Coronary artery (tissue), 2 donors: ENCODE results near the gene MLN.

Experiments
- DNase-seq: peaks from one replicate; pipeline ENCODE4 v3.0.0-alpha.2; 2017; ENCODE audit warnings: low spot score
- H3K27ac ChIP-seq, 2 donors: fragments of 200-600 bp; sonication (generic); one replicate each; pipeline ENCODE4 v1.5.1; 2016 to 2019
- H3K4me3 ChIP-seq: fragments of 200-600 bp; sonication (generic); 2 replicates; pipeline ENCODE4 v1.5.1; 2016; ENCODE audit warnings: mild to moderate bottlenecking, moderate library complexity
- TF ChIP-seq, protein P1 (sequence below): fragments of 200-600 bp; sonication (generic); IDR thresholded peaks from one replicate; pipeline ENCODE4 v1.5.1; 2019; ENCODE audit warnings: antibody characterized with exemption

Gene MLN

GRCh38 chr6:33813246-33813904, 9.6 kb upstream of the MLN start:
- no peak overlapping the region for H3K27ac ChIP-seq
- TF ChIP-seq, protein P1, sequence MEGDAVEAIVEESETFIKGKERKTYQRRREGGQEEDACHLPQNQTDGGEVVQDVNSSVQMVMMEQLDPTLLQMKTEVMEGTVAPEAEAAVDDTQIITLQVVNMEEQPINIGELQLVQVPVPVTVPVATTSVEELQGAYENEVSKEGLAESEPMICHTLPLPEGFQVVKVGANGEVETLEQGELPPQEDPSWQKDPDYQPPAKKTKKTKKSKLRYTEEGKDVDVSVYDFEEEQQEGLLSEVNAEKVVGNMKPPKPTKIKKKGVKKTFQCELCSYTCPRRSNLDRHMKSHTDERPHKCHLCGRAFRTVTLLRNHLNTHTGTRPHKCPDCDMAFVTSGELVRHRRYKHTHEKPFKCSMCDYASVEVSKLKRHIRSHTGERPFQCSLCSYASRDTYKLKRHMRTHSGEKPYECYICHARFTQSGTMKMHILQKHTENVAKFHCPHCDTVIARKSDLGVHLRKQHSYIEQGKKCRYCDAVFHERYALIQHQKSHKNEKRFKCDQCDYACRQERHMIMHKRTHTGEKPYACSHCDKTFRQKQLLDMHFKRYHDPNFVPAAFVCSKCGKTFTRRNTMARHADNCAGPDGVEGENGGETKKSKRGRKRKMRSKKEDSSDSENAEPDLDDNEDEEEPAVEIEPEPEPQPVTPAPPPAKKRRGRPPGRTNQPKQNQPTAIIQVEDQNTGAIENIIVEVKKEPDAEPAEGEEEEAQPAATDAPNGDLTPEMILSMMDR, result no peak
- H3K4me3 ChIP-seq, result no peak overlapping the region
- DNase-seq, result no peak

DNA sequence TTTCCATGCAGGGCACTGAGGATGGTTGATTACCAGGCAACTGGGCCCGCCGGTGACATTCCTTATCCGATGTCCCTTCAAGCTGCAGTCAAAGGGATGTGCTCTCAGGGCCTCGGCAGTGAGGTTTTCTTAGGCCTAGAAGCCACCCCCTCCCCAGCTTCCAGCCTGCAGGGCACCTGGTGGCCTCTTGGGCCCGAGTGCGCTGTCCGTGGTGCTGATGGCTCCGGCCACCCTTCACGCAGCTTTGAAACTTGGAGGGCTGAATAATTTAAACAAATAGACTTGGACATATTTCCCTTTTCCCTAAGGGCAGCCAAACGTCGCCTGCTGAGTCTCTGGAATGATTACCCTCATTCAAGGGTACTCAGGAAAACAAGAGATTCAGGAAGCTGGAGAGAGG, 8.9 kb upstream of the MLN start:
- no peak overlapping the region for H3K4me3 ChIP-seq
- TF ChIP-seq, protein P1, result no peak
- no peak for DNase-seq
- no peak overlapping the region for H3K27ac ChIP-seq

DNA sequence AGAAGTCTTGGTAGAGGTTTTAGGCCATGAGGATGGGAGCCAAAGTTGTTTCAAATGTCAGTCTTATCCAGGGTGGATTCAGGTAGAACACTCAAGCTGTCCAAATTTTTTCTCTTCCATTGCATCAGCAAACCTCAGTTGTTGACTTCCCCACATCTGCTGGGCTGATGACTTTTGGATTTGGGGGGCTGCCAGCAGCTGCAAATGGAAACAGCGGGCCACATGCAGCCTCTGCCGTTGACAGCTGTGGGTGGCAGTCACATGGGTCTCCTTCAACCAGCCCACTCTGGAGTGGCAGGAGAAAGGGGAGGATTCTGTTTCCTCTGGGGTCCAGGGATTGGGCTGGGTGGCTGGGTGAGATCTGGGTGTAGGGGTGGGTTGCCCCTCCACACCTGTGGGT, 5.8 kb upstream of the MLN start:
- Histone ChIP-seq H3K27ac (no peak overlapping the region), H3K4me3 (no peak overlapping the region)
- TF ChIP-seq, protein P1, result no peak
- DNase-seq, result no peak

DNA sequence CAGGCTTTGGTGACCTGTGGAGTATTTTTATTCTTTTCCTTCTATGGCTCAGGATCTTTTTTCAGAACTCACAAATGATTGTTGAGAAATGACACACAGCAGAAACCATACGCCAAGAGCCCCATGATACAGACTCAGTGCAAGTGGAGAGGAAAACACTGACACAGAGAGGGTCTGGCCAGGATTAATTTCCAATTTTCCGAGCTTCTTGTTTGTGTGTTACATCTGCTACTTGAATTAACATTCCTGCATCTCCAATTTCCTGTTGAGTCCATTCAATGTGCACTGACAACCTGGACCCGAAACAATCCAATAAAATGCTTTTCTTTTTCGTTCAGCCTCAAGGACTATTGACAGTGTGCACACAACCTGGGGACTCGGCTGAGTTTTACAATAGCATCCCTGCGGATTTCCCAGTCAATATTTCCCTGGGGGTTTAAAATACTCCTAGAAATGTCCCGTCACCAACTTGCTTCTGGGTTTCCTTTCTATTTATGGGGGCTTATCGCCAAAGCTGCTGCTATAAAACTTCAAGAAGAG, 4.9 kb upstream of the MLN start:
- TF ChIP-seq, protein P1, result no peak
- no peak for DNase-seq
- no peak overlapping the region for H3K27ac ChIP-seq
- no peak overlapping the region for H3K4me3 ChIP-seq

GRCh38 chr6:33807606-33808005, 3.8 kb upstream of the MLN start:
- no peak for DNase-seq
- no peak overlapping the region for H3K4me3 ChIP-seq
- TF ChIP-seq, protein P1, result no peak

DNA sequence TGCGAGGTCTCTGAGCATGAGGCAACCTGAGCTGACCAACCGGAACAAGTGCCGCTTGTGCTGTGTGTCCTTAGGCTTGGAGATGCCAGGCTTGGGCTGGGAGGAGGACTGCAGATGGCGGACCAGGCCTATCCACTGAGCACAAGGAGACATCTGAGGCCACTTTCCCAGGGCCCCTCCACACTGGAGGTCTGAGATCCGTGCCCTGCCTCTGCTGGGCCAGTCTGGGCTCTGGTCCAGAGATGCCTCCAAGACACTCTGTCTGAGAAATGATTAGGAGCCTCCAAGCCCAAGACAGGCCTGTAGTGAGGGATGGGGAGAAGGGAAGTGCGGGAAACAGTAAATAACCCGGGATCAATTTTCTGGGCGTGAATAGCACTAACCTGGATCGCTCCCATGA, 3.0 kb upstream of the MLN start:
- TF ChIP-seq, protein P1, result no peak
- no peak overlapping the region for H3K4me3 ChIP-seq
- H3K27ac ChIP-seq, result no peak overlapping the region
- DNase-seq, result no peak

More at GRCh38 chr6:33807606-33808005, 3.8 kb upstream of the MLN start:
- no peak overlapping the region for H3K27ac ChIP-seq
